Measurements from ENCODE around the gene SENP2. TPM values are rescaled to one million over a fixed set of nuclear protein-coding genes. Genes with fewer than 3 reads are reported as not detected.
"Not testable (repeated sequence)": the region's sequence is repeated elsewhere in the genome, so short reads cannot be mapped to it uniquely, and the experiment has no call there.

SENP2 gene
- total and polyA plus RNA-seq, 3 experiments from 2014 or later: 15.3 to 41.5 (median 41.2) TPM

DNA sequence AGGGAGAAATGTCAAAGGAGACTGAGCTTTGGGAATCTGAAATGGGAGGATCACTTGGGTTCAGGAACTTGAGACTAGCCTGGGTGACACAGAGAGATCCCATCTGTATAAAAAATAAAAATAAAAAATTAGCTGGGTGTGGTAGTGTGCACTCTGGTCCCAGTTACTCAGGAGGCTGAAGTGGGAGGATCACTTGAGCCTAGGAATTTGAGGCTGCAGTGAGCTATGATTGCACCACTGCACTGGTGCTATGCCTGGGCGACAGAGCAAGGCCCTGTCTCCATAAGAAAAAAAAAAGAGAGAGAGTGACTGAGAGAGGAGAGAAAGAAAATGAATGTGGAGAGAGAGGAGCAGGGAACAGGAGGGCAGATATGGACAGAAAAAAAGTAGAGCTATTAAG lies 72.8 kb downstream of the SENP2 start:
- no peaks in the 10 kb centered on the region for H3K9me3 ChIP-seq (ENCODE audit: low read length)
- ChIA-PET POLR2A (no interaction called here), CTCF (interaction anchor here (0.6 to 3.4 kb wide), 3 partner anchors 9 to 25 kb away, joined by 3 to 21 read pairs (median 3); no protein-coding TSS in a partner anchor)
- peaks cover 4% of the 10 kb centered on the region for H3K4me1 ChIP-seq (ENCODE audit: insufficient read depth, low read length)
- H3K4me3 ChIP-seq (ENCODE audit: low read length): no peak overlapping the region
- Mint-ChIP-seq H3K27ac (no peak overlapping the region), H3K9me3 (no peaks in the 10 kb centered on the region), H3K4me1 (peaks cover 0 to 9% (median 1%) of the 10 kb centered on the region in 3 donors), H3K27me3 (peaks cover 7 to 42% of the 10 kb centered on the region in 2 donors), H3K36me3 (peaks cover 0 to 2% (median 0%) of the 10 kb centered on the region in 3 donors), H3K4me3 (peak overlapping the region in 1 of 7 donors; percentile 78)
- H3K27me3 ChIP-seq (ENCODE audit: insufficient read depth, low read length, poor library complexity, severe bottlenecking): no peaks in the 10 kb centered on the region
- no peak overlapping the region for H3K27ac ChIP-seq (ENCODE audit: low read depth, low read length)
- no peaks in the 10 kb centered on the region for H3K36me3 ChIP-seq (ENCODE audit: insufficient read depth, low read length)
- DNase-seq: no peak

DNA sequence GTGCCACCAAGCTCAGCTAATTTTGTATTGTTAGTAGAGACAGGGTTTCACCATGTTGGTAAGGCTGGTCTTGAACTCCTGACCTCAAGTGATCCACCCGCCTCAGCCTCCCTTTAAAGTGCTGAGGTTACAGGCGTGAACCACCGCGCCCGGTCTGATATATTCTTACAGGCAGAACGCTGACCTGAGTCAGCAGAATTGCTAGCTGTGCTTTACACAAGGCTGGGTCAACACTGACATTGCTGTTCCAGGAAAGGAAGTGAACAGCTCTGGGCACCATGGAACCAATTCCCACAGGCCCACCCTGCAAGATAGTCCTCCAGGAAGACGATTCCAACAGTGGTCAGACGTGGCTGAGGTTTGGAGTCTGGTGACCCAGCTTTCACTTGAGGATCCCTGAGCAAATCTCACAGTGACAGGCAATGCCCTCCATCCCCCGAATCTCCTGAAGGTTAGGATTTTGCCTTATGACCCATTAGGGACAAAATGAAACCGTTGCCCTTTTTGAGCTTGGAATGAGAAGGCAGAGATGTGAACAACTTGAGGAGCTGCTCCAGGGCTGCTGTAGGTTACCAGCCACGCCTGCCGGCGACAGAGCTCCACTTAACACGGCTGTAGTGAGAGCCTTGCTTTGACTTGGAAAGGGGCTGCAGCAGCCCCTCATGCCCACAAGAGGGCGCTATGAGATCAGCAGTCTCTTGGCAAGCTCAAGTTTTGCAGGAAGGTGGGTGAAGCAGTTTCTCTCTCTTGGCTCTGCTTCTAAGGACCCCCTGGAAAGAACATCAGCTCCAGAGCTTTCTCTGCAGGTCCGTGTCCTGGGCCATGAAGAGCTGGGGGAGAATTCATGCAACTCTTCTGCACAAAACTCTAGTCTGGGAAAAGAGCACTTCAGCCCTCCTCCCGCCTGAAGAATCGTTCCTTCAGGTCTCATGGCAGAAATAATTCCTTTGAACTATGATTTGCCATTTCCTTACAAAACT lies 74.1 kb downstream of the SENP2 start:
- H3K36me3 ChIP-seq (ENCODE audit: insufficient read depth, low read length): no peaks in the 10 kb centered on the region
- Mint-ChIP-seq H3K4me3 (peak overlapping the region in 1 of 7 donors; percentile 59), H3K9me3 (no peaks in the 10 kb centered on the region), H3K27ac (peak overlapping the region in 1 of 8 donors; percentile 59), H3K4me1 (peaks cover 0 to 9% (median 1%) of the 10 kb centered on the region in 3 donors), H3K36me3 (peaks cover 0 to 2% (median 0%) of the 10 kb centered on the region in 3 donors), H3K27me3 (peaks cover 7 to 51% of the 10 kb centered on the region in 2 donors)
- peak; percentile 33 to 56 (median 35) for DNase-seq
- peaks cover 4% of the 10 kb centered on the region for H3K4me1 ChIP-seq (ENCODE audit: insufficient read depth, low read length)
- ChIA-PET CTCF (interaction anchor here (1.1 to 3.4 kb wide), 5 partner anchors 8 to 108 kb away, joined by 3 to 21 read pairs (median 6); no protein-coding TSS in a partner anchor), POLR2A (interaction anchor here (0.5 kb wide), 1 partner anchor 247 kb away, joined by 4 read pairs; no protein-coding TSS in a partner anchor)
- H3K27ac ChIP-seq (ENCODE audit: low read depth, low read length): no peak overlapping the region
- H3K4me3 ChIP-seq (ENCODE audit: low read length): no peak overlapping the region
- no peaks in the 10 kb centered on the region for H3K9me3 ChIP-seq (ENCODE audit: low read length)
- no peaks in the 10 kb centered on the region for H3K27me3 ChIP-seq (ENCODE audit: insufficient read depth, low read length, poor library complexity, severe bottlenecking)

DNA sequence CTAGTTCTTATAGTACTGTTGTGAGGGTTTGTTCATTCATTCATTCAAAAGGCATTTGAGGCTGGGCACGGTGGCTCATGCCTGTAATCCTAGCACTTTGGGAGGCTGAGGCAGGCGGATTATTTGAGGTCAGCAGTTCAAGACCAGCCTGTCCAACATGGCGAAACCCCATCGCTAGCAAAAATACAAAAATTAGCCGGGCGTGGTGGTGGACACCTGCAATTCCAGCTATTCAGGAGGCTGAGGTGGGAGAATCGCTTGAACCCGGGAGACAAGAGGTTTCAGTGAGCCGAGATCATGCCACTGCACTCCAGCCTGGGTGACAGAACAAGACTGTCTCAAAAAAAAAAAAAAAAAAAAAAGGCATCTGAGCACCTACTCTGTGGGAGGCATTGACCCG lies 75.2 kb downstream of the SENP2 start:
- peaks cover 9 to 54% of the 10 kb centered on the region in 2 donors for H3K27me3 Mint-ChIP-seq
- H3K27ac ChIP-seq (ENCODE audit: low read depth, low read length); POLR2A ChIA-PET; H3K4me3 Mint-ChIP-seq; H3K4me1 ChIP-seq (ENCODE audit: insufficient read depth, low read length); H3K9me3 ChIP-seq (ENCODE audit: low read length); H3K4me3 ChIP-seq (ENCODE audit: low read length); H3K36me3 ChIP-seq (ENCODE audit: insufficient read depth, low read length); H3K4me1 Mint-ChIP-seq; H3K36me3 Mint-ChIP-seq; H3K27me3 ChIP-seq (ENCODE audit: insufficient read depth, low read length, poor library complexity, severe bottlenecking); H3K9me3 Mint-ChIP-seq; DNase-seq: not testable (repeated sequence)
- H3K27ac Mint-ChIP-seq: peak overlapping the region in 2 of 8 donors; percentile 55 to 61
- CTCF ChIA-PET: interaction anchor here (0.7 to 3.4 kb wide), 4 partner anchors 10 to 186 kb away, joined by 3 to 21 read pairs (median 6); no protein-coding TSS in a partner anchor

DNA sequence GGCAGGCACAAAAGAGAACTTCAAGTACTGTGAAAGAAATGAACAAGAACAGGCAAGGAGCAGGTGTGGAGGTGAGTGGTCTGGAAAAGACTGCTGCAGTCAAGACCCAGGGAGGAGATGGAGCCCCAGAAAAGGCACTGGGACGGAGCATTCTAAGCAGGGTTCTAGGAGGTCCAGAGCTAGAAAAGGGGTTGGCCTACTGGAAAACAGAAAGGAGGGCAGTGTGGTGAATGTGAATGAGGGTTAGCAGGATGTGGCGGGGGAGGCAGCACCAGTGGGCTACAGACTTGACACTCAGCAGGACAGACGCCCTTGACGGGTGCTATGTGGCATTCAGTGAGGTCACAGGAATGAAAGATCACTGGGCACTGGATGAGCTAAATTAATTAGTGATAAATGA lies 75.7 kb downstream of the SENP2 start:
- Histone ChIP-seq H3K36me3 (ENCODE audit: insufficient read depth, low read length) (no peaks in the 10 kb centered on the region), H3K9me3 (ENCODE audit: low read length) (no peaks in the 10 kb centered on the region), H3K27ac (ENCODE audit: low read depth, low read length) (no peak overlapping the region), H3K27me3 (ENCODE audit: insufficient read depth, low read length, poor library complexity, severe bottlenecking) (no peaks in the 10 kb centered on the region), H3K4me3 (ENCODE audit: low read length) (no peak overlapping the region), H3K4me1 (ENCODE audit: insufficient read depth, low read length) (peaks cover 4% of the 10 kb centered on the region)
- H3K27me3 Mint-ChIP-seq: peaks cover 9 to 54% of the 10 kb centered on the region in 2 donors
- H3K4me3 Mint-ChIP-seq: no peak overlapping the region
- ChIA-PET POLR2A (no interaction called here), CTCF (interaction anchor here (3.4 kb wide), 1 partner anchor 9 kb away, joined by 21 read pairs; no protein-coding TSS in a partner anchor)
- no peaks in the 10 kb centered on the region for H3K9me3 Mint-ChIP-seq
- DNase-seq: no peak
- H3K4me1 Mint-ChIP-seq: peaks cover 0 to 9% (median 1%) of the 10 kb centered on the region in 3 donors
- peak overlapping the region in 2 of 8 donors; percentile 55 to 61 for H3K27ac Mint-ChIP-seq
- peaks cover 0 to 2% (median 0%) of the 10 kb centered on the region in 3 donors for H3K36me3 Mint-ChIP-seq

DNA sequence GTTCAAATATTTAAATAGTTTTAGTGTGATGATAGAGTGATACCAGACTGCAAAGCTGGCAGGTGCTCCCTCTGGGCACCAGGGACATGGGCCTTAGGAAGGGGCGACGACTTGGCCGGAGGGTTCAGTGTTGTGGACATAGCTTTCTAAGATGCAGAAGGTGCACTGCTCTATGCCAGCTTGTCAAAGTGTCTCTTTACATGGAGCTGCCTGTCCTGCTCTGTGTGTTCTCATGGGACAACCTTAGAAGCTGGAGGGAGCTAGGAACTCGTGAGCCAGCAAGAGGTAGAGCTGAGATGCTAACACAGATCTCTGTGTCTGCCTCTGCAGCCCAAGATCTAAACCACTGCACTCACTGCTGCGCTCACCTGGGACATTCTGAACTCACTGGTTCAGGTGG lies 77.8 kb downstream of the SENP2 start:
- ChIA-PET POLR2A (no interaction called here), CTCF (no interaction called here)
- Histone ChIP-seq H3K4me1 (ENCODE audit: insufficient read depth, low read length) (peaks cover 4% of the 10 kb centered on the region), H3K36me3 (ENCODE audit: insufficient read depth, low read length) (no peaks in the 10 kb centered on the region), H3K9me3 (ENCODE audit: low read length) (no peaks in the 10 kb centered on the region), H3K27me3 (ENCODE audit: insufficient read depth, low read length, poor library complexity, severe bottlenecking) (no peaks in the 10 kb centered on the region), H3K4me3 (ENCODE audit: low read length) (no peak overlapping the region), H3K27ac (ENCODE audit: low read depth, low read length) (no peak overlapping the region)
- Mint-ChIP-seq H3K4me3 (no peak overlapping the region), H3K27ac (no peak overlapping the region), H3K36me3 (peaks cover 0 to 2% (median 0%) of the 10 kb centered on the region in 3 donors), H3K9me3 (no peaks in the 10 kb centered on the region), H3K4me1 (peaks cover 0 to 9% (median 1%) of the 10 kb centered on the region in 3 donors), H3K27me3 (peaks cover 9 to 44% of the 10 kb centered on the region in 2 donors)
- DNase-seq: no peak

DNA sequence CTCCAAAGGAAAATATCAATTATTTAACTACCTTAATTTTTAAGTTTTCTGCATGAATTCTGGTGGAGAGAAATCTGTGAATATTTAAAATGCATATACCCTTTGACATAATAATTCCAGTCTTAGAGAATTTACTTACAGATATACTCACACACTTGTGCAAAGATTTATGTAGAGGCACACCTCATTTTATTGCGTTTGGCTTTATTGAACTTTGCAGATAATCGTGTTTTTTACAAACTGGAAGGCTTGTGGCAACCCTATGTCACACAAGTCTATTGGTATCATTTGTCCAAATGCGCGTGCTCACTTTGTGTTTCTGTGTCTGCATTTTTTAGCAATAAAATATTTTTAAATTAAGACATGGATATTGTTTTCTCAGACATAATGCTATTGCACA lies 81.5 kb downstream of the SENP2 start:
- Histone ChIP-seq H3K9me3 (ENCODE audit: low read length) (no peaks in the 10 kb centered on the region), H3K27ac (ENCODE audit: low read depth, low read length) (no peak overlapping the region), H3K4me1 (ENCODE audit: insufficient read depth, low read length) (no peaks in the 10 kb centered on the region), H3K36me3 (ENCODE audit: insufficient read depth, low read length) (no peaks in the 10 kb centered on the region), H3K4me3 (ENCODE audit: low read length) (no peak overlapping the region), H3K27me3 (ENCODE audit: insufficient read depth, low read length, poor library complexity, severe bottlenecking) (no peaks in the 10 kb centered on the region)
- H3K27ac Mint-ChIP-seq: no peak overlapping the region
- no peak overlapping the region for H3K4me3 Mint-ChIP-seq
- ChIA-PET CTCF (no interaction called here), POLR2A (no interaction called here)
- no peak for DNase-seq
- no peaks in the 10 kb centered on the region for H3K36me3 Mint-ChIP-seq
- peaks cover 8 to 30% of the 10 kb centered on the region in 2 donors for H3K27me3 Mint-ChIP-seq
- no peaks in the 10 kb centered on the region for H3K9me3 Mint-ChIP-seq
- H3K4me1 Mint-ChIP-seq: no peaks in the 10 kb centered on the region

DNA sequence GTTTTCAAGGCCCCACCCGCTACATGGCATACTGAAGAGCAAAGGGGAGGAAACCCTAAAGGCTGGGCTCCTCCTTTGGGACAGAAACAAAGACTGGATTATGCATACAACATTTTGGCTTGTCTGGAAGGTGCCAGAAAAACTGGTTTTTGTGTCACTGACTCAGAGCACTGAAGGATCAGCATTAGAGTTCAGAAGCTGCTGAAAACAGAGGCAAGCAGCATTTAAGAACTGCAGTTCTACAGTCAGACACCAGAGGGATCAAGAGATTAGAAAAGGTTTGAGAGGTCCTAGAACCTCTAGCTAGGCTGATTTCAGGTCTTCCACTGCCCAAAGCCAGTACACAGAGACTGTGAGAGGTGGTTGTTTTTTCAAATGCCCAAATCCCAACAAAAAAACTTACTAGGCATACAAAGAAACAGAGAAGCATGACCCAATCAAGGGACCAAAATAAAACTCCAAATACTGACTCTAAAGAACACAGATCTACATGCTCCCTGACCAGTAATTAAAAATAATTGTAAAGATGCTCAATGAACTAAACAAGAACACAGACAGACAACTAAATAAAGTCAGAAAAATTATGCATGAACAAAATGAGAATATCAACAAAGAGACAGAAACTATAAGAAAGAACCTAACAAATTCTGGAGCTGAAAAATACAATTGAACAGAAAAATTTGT lies 91.2 kb downstream of the SENP2 start:
- ChIA-PET CTCF (no interaction called here), POLR2A (no interaction called here)
- Histone ChIP-seq H3K4me1 (ENCODE audit: insufficient read depth, low read length) (no peaks in the 10 kb centered on the region), H3K36me3 (ENCODE audit: insufficient read depth, low read length) (no peaks in the 10 kb centered on the region), H3K27ac (ENCODE audit: low read depth, low read length) (no peak overlapping the region), H3K9me3 (ENCODE audit: low read length) (peaks cover 3% of the 10 kb centered on the region), H3K4me3 (ENCODE audit: low read length) (no peak overlapping the region), H3K27me3 (ENCODE audit: insufficient read depth, low read length, poor library complexity, severe bottlenecking) (peaks cover 6% of the 10 kb centered on the region)
- Mint-ChIP-seq H3K4me1 (no peaks in the 10 kb centered on the region), H3K27me3 (peaks cover 23 to 47% of the 10 kb centered on the region in 2 donors), H3K4me3 (no peak overlapping the region), H3K9me3 (peaks cover 14 to 22% (median 16%) of the 10 kb centered on the region in 5 donors), H3K27ac (no peak overlapping the region), H3K36me3 (no peaks in the 10 kb centered on the region)
- no peak for DNase-seq

DNA sequence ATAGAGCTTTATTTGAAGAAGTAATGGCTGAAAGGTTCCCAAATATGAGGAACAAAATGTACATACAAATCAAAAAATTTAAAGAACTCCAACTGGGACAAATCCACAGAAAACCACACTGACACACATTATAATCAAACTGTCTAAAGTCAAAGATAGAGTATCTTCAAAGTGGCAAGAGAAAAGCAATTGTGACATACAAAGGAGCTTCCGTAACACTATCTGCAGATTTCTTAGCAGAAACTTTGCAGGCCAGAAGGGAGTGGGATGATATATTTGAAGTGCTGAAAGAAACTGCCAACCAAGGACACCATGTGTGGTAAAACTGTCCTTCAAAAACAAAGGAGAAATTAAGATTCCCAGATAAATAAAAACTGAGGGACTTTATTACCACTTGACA lies 91.9 kb downstream of the SENP2 start:
- CTCF ChIA-PET: no interaction called here
- POLR2A ChIA-PET: no interaction called here
- Histone ChIP-seq H3K4me1 (ENCODE audit: insufficient read depth, low read length) (no peaks in the 10 kb centered on the region), H3K4me3 (ENCODE audit: low read length) (no peak overlapping the region), H3K36me3 (ENCODE audit: insufficient read depth, low read length) (no peaks in the 10 kb centered on the region), H3K27ac (ENCODE audit: low read depth, low read length) (no peak overlapping the region), H3K27me3 (ENCODE audit: insufficient read depth, low read length, poor library complexity, severe bottlenecking) (peaks cover 6% of the 10 kb centered on the region), H3K9me3 (ENCODE audit: low read length) (peaks cover 3% of the 10 kb centered on the region)
- DNase-seq: no peak
- no peak overlapping the region for H3K27ac Mint-ChIP-seq
- no peaks in the 10 kb centered on the region for H3K36me3 Mint-ChIP-seq
- peaks cover 17 to 43% of the 10 kb centered on the region in 2 donors for H3K27me3 Mint-ChIP-seq
- H3K4me3 Mint-ChIP-seq: no peak overlapping the region
- H3K9me3 Mint-ChIP-seq: peaks cover 14 to 22% (median 16%) of the 10 kb centered on the region in 5 donors
- no peaks in the 10 kb centered on the region for H3K4me1 Mint-ChIP-seq

Measured in CD8-positive, alpha-beta memory T cell (primary cell).